Transverse colon (tissue), 4 donors: ENCODE results near the gene TRAM2. TPM values are rescaled to one million over a fixed set of nuclear protein-coding genes. Genes with fewer than 3 reads are reported as not detected.
A peak's percentile ranks its signal among the peaks of the same experiment; 100 is the strongest.

Experiments used
- DNase-seq: peaks from one replicate; pipeline ENCODE4 v3.0.0-alpha.2; 2019
- H3K27ac ChIP-seq, 4 donors: fragments of 200-600 bp; sonication (generic); 2 replicates each; pipeline ENCODE4 v1.5.1; 2016 to 2018; ENCODE audit warnings: inconsistent platforms in 4 of 4
- H3K27me3 ChIP-seq: fragments of 200-600 bp; sonication (generic); 2 replicates; pipeline ENCODE4 v1.5.1; 2017; ENCODE audit warnings: inconsistent platforms
- H3K36me3 ChIP-seq, 4 donors: fragments of 200-600 bp; sonication (generic); 2 replicates each; pipeline ENCODE4 v1.5.1; 2017 to 2019; ENCODE audit warnings: inconsistent platforms in 4 of 4
- H3K4me1 ChIP-seq, 4 donors: fragments of 200-600 bp; sonication (generic); 2 replicates each; pipeline ENCODE4 v1.5.1; 2017 to 2020; ENCODE audit warnings: inconsistent platforms in 4 of 4
- H3K4me3 ChIP-seq, 4 donors: fragments of 200-600 bp; sonication (generic); 1 replicate in 1 of 4; 2 replicates in 3 of 4; pipeline versions ENCODE4 v1.5.1 to v1.6.1; 2017 to 2019; ENCODE audit warnings: inconsistent platforms in 4 of 4
- H3K9me3 ChIP-seq, 2 donors: fragments of 200-600 bp; sonication (generic); 2 replicates each; pipeline ENCODE4 v1.5.1; 2017 to 2019; ENCODE audit warnings: inconsistent platforms in 2 of 2
- CTCF ChIP-seq, 5 experiments: fragments of 200-600 bp in 3 of 5; fragments of 450-650 bp in 2 of 5; sonication (generic) in 3 of 5; IDR thresholded peaks; 1 replicate in 2 of 5; 2 replicates in 3 of 5; pipeline ENCODE4 v1.5.1; 2016 to 2017; ENCODE audit warnings: antibody characterized with exemption in 5 of 5, inconsistent platforms in 3 of 5, mild to moderate bottlenecking in 2 of 5, moderate library complexity in 1 of 5
- EP300 ChIP-seq: sonication (generic); formaldehyde crosslinking; IDR thresholded peaks from one replicate; pipeline ENCODE4 v1.6.1; 2017; ENCODE audit warnings: antibody characterized with exemption, low read depth
- POLR2A ChIP-seq: fragments of 450-650 bp; IDR thresholded peaks from one replicate; pipeline ENCODE4 v1.6.1; 2016; ENCODE audit warnings: antibody characterized with exemption, mild to moderate bottlenecking, moderate library complexity
- POLR2AphosphoS5 ChIP-seq, 3 donors: sonication (generic); formaldehyde crosslinking; IDR thresholded peaks; one replicate each; pipeline ENCODE4 v1.6.1; 2016; ENCODE audit warnings: antibody characterized with exemption in 3 of 3
- WGBS, 2 donors: methylation state at CpG; one replicate each; pipeline ENCODE4 v1.1.5; 2018; ENCODE audit warnings: low coverage in 1 of 2; 5-methylcytosine and 5-hydroxymethylcytosine counted together
- in situ Hi-C, 4 donors: fragments of 200-750 bp; cut with MboI; loops; one replicate each; pipeline versions ENCODE4 v1.15.0 to v1.15.1; 2017; ENCODE audit warnings: low sequenced_read_pairs in 3 of 4, low pct_ligation_motif_present in 1 of 4, low pct_unique_long_range_greater_than_20kb in 1 of 4
- intact Hi-C: fragments of 100-400 bp; cut with DNase I; formaldehyde crosslinking; loops from one replicate; pipeline ENCODE4 v1.15.1; 2023; ENCODE audit warnings: low total_unique reads
- total RNA-seq, 4 donors: library from RNA; depleted of rRNA; stranded (reverse); fragments of >200 nt; gene quantifications; one replicate each; pipeline ENCODE4 v1.1.0, GENCODE V29; 2016

TRAM2 gene
- total RNA-seq, 4 donors from 2014 or later = 8.4 to 15.4 (median 11.7) TPM

- no peak for DNase-seq
- H3K9me3 ChIP-seq = no peaks in the 10 kb centered on the region
- no peak overlapping the region for H3K4me3 ChIP-seq
- no peak for TF ChIP-seq CTCF (IDR thresholded peaks at IDR 0.05)
- no peak for TF ChIP-seq POLR2A
- no peak for TF ChIP-seq EP300
- no peak for TF ChIP-seq POLR2AphosphoS5 (IDR thresholded peaks at IDR 0.05)
- peak overlapping the region; percentile 9 to 76 (median 46) for H3K27ac ChIP-seq
- no peaks in the 10 kb centered on the region for H3K27me3 ChIP-seq
- H3K36me3 ChIP-seq = peaks cover 0 to 9% (median 0%) of the 10 kb centered on the region in 4 donors
- H3K4me1 ChIP-seq = peaks cover 12 to 15% (median 13%) of the 10 kb centered on the region in 4 donors
- in situ Hi-C loops (loop anchor here in 1 of 4 donors (10.0 kb wide), 1 partner anchor 74 kb away; the partner anchor contains the start of gene EFHC1), intact Hi-C loops (no loop called here)
- WGBS, 2 donors = 63% methylated on average over 1 of the region's 1 CpG; no CpG with 5 or more reads in 1 of the 2 donors
Measured at GRCh38 chr6:52499026-52499425, 77.8 kb downstream of the TRAM2 start.

GRCh38 chr6:52498538-52499017 is 78.3 kb downstream of the TRAM2 start:
- peak; percentile 60 for DNase-seq
- Histone ChIP-seq H3K36me3 (peaks cover 0 to 9% (median 0%) of the 10 kb centered on the region in 4 donors), H3K4me3 (no peak overlapping the region), H3K27ac (peak overlapping the region; percentile 37 to 76 (median 48)), H3K9me3 (no peaks in the 10 kb centered on the region), H3K27me3 (no peaks in the 10 kb centered on the region), H3K4me1 (peaks cover 7 to 10% (median 8%) of the 10 kb centered on the region in 4 donors)
- 57 to 74% methylated on average over 3 to 11 of the region's 11 CpGs for WGBS, 2 donors
- intact Hi-C loops (no loop called here), in situ Hi-C loops (loop anchor here in 1 of 4 donors (10.0 kb wide), 1 partner anchor 74 kb away; the partner anchor contains the start of gene EFHC1)
- TF ChIP-seq EP300 (no peak), POLR2A (no peak), CTCF (IDR thresholded peaks at IDR 0.05) (no peak), POLR2AphosphoS5 (IDR thresholded peaks at IDR 0.05) (no peak)

- in situ Hi-C loops = loop anchor here in 1 of 4 donors (10.0 kb wide), 1 partner anchor 73 kb away; the partner anchor contains the start of gene EFHC1
- intact Hi-C loops = no loop called here
Measured at GRCh38 chr6:52497652-52498408, 79.0 kb downstream of the TRAM2 start.

More at GRCh38 chr6:52497652-52498408, 79.0 kb downstream of the TRAM2 start:
- Histone ChIP-seq H3K9me3 (no peaks in the 10 kb centered on the region), H3K4me3 (no peak overlapping the region), H3K27me3 (no peaks in the 10 kb centered on the region), H3K27ac (peak overlapping the region; percentile 37 to 76 (median 48)), H3K4me1 (peaks cover 0 to 3% (median under 1%) of the 10 kb centered on the region in 4 donors), H3K36me3 (peaks cover 0 to 9% (median 0%) of the 10 kb centered on the region in 4 donors)
- WGBS, 2 donors = 72 to 78% methylated on average over 9 to 14 of the region's 14 CpGs
- DNase-seq = peak; percentile 72
- TF ChIP-seq CTCF (IDR thresholded peaks at IDR 0.05) = no peak
- TF ChIP-seq EP300 = no peak
- no peak for TF ChIP-seq POLR2A
- TF ChIP-seq POLR2AphosphoS5 (IDR thresholded peaks at IDR 0.05) = peak in 1 of 3 donors; percentile 29
